Left forelimb (tissue), 1 donor: ENCODE measurements around the gene TRAPPC11.

ENCODE experiments used
- DNase-seq: peaks from one replicate; pipeline ENCODE4 v3.0.0-alpha.2; 2018; ENCODE audit warnings: low spot score

TRAPPC11 gene

GRCh38 chr4:183758061-183758757, 99.1 kb downstream of the TRAPPC11 start:
- no peak for DNase-seq

GRCh38 chr4:183758758-183759447, 99.8 kb downstream of the TRAPPC11 start:
- no peak for DNase-seq

GRCh38 chr4:183760326-183760725, 101.2 kb downstream of the TRAPPC11 start:
- no peak for DNase-seq
